Endothelial cell of umbilical vein (primary cell): Measurements from ENCODE around the gene MED14.

Experiments used
- CTCF ChIP-seq, 2 donors: IDR thresholded peaks; 1 replicate in 1 of 2; 2 replicates in 1 of 2; pipeline ENCODE4 v1.5.1; 2011; ENCODE audit warnings: low read length in 2 of 2, mild to moderate bottlenecking in 2 of 2, moderate library complexity in 2 of 2, control low read depth in 1 of 2, inconsistent platforms in 1 of 2, low read depth in 1 of 2; ENCODE audit not compliant: insufficient read depth in 1 of 2; ENCODE audit errors: extremely low read depth in 1 of 2
- EZH2 ChIP-seq: IDR thresholded peaks from 2 replicates; pipeline ENCODE4 v1.6.1; 2012; ENCODE audit warnings: borderline replicate concordance, low read depth, mild to moderate bottlenecking, moderate library complexity, low read length, inconsistent platforms; ENCODE audit not compliant: severe bottlenecking
- JUN ChIP-seq: IDR thresholded peaks from 2 replicates; pipeline ENCODE4 v1.6.1; 2011; ENCODE audit warnings: borderline replicate concordance, low read depth; ENCODE audit not compliant: insufficient read length, insufficient read depth
- POLR2AphosphoS5 ChIP-seq: IDR thresholded peaks from 2 replicates; pipeline ENCODE4 v1.6.1; 2012; ENCODE audit warnings: low read depth, mild to moderate bottlenecking, control low read depth, low read length, moderate library complexity; ENCODE audit not compliant: insufficient read depth

GRCh38 chrX:40688929-40689328 is 46.4 kb downstream of the MED14 start:
- TF ChIP-seq CTCF (IDR thresholded peaks at IDR 0.05; ENCODE audit: extremely low read depth in 1 of 2, insufficient read depth in 1 of 2, low read depth in 1 of 2, low read length in 2 of 2) = no peak
- no peak for TF ChIP-seq POLR2AphosphoS5
- no peak for TF ChIP-seq EZH2
- no peak for TF ChIP-seq JUN
